ENCODE results near the gene FLRT1.

FLRT1 gene

DNA sequence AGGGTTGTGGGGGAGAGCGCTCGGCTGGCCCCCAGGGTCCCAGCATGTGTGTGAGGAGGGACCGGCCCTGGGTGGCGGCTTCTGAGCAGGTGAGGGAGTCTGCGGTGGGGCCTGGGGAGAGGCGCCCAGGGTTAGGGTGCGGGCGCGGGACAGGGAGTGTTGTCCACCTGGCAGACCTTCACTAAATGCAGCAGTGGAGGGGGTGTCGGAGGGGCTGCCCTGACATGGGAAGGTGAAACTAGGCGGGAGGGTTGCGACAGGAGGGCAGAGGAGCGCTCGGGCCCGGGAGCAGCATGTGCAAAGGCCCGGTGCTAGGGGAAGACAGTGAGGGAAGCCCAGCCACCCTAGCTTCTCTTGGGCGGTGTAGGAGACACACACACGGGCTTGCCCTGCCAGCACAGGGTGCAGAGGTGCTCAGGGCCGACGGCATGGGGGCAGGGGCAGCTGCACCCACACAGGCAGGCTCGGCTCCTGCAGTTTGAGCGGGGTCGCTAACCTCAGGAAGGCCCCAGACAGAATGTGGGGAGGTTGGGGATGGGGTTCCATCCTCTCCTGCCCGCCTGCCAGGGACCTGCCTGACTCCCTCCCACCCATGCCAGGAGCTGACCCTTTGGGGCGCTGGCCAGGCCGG lies 27.3 kb upstream of the FLRT1 start:
- TF ChIP-seq JUND (IDR thresholded peaks at IDR 0.05; ENCODE audit: low read depth), result no peak
- in situ Hi-C loops (cut with HindIII; ENCODE audit: low pct_unique_long_range_greater_than_20kb, low sequenced_read_pairs), result loop anchor here (10.0 kb wide), 1 partner anchor 156 kb away; the partner anchor contains the start of gene MACROD1
- no peak for DNase-seq (ENCODE audit: low read depth in 1 of 2, low spot score in 1 of 2)

DNA sequence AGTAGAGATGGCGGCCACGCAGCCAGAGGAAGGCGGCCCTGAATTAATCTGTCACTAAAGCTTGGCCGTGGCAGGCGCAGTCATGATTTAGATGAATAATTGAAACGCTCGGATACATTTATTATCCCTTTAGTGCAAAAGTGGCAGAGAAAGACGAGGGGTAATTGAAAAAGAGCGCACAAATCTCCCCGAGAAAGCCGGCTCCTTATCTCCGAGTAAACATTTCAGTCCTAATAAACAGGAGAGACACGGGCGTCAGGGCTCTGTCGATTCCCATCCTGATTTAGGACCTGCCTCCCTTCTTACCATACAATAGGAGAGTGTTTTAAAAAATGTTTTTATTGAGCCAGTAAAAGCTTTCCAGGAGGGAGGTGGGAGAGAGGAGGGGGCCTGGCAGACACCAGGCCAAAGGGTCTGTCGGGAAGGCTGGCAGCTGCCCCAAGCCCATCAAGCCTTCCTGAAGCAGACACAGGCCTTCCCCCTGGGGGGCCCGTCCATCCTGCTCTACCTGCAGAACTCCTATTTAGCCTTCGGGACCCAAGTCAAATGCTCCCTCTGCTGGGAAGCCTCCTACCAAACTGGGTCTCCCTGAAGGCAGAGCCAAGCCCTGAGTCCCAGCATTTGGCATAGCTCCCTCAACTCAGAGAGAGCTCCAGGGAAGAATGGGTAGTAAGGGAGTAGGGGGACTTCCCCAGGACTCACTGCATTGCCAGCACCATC lies 26.7 kb upstream of the FLRT1 start:
- peak; percentile 5 to 35 for DNase-seq (ENCODE audit: low read depth in 1 of 2, low spot score in 1 of 2)
- in situ Hi-C loops (cut with HindIII; ENCODE audit: low pct_unique_long_range_greater_than_20kb, low sequenced_read_pairs), result loop anchor here (10.0 kb wide), 1 partner anchor 156 kb away; the partner anchor contains the start of gene MACROD1
- no peak for TF ChIP-seq JUND (IDR thresholded peaks at IDR 0.05; ENCODE audit: low read depth)

DNA sequence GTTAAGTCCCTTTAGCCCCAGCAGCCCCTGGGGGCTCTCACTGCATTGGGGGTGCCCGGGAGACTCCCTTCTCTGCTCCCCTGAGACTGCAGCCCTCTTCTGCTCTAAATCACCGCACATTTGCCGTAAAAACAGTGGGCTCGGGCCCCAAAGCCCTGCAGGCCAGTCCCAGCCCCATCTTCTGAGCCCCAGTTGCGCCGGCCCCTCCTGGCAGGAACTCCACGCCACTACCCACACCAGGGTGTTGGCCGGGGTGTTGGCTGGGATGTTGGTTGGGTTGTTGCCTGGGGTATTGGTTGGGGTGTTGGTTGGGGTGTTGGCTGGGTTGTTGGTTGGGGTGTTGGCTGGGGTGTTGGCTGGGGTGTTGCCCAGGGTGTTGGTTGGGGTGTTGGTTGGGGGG lies 26.0 kb upstream of the FLRT1 start:
- in situ Hi-C loops (cut with HindIII; ENCODE audit: low pct_unique_long_range_greater_than_20kb, low sequenced_read_pairs), result loop anchor here (10.0 kb wide), 1 partner anchor 155 kb away; the partner anchor contains the start of gene MACROD1
- DNase-seq (ENCODE audit: low read depth in 1 of 2, low spot score in 1 of 2), result no peak
- no peak for TF ChIP-seq JUND (IDR thresholded peaks at IDR 0.05; ENCODE audit: low read depth)

DNA sequence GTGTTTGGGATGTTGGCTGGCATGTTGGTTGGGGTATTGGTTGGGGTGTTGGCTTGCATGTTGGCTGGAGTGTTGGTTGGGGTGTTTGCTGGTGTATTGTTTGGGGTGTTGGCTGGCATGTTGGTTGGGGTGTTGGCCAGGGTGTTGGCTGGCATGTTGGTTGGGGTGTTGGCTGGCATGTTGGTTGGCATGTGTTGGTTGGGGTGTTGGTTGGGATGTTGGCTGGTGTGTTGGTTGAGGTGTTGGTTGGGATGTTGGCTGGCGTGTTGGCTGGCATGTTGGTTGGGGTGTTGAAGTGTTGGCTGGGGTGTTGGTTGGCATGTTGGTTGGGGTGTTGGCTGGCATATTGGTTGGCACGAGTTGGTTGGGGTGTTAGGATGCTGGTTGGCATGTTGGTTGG lies 24.9 kb upstream of the FLRT1 start:
- in situ Hi-C loops (cut with HindIII; ENCODE audit: low pct_unique_long_range_greater_than_20kb, low sequenced_read_pairs), result no loop called here
- TF ChIP-seq JUND (IDR thresholded peaks at IDR 0.05; ENCODE audit: low read depth), result no peak
- no peak for DNase-seq (ENCODE audit: low read depth in 1 of 2, low spot score in 1 of 2)

DNA sequence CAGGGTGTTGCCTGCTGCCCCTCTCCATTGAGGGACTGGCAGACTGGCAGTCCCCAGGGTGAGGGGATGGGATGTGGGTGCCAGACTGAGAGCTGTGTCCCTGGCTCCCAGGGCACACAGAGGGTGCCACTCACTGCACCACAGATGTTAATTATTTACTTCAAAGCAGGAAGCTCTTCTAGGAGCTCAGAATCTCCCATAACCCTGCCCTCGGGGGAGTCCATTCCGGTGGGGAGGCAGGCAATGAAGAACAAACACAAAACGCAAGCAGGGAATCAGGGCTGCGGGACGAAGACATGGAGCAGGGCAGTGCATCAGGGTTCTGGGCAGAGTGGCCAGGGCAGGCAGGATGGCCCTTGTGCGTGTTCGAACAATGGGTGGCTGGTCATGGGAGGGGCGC lies 24.4 kb upstream of the FLRT1 start:
- in situ Hi-C loops (cut with HindIII; ENCODE audit: low pct_unique_long_range_greater_than_20kb, low sequenced_read_pairs), result no loop called here
- TF ChIP-seq JUND (IDR thresholded peaks at IDR 0.05; ENCODE audit: low read depth), result no peak
- no peak for DNase-seq (ENCODE audit: low read depth in 1 of 2, low spot score in 1 of 2)

DNA sequence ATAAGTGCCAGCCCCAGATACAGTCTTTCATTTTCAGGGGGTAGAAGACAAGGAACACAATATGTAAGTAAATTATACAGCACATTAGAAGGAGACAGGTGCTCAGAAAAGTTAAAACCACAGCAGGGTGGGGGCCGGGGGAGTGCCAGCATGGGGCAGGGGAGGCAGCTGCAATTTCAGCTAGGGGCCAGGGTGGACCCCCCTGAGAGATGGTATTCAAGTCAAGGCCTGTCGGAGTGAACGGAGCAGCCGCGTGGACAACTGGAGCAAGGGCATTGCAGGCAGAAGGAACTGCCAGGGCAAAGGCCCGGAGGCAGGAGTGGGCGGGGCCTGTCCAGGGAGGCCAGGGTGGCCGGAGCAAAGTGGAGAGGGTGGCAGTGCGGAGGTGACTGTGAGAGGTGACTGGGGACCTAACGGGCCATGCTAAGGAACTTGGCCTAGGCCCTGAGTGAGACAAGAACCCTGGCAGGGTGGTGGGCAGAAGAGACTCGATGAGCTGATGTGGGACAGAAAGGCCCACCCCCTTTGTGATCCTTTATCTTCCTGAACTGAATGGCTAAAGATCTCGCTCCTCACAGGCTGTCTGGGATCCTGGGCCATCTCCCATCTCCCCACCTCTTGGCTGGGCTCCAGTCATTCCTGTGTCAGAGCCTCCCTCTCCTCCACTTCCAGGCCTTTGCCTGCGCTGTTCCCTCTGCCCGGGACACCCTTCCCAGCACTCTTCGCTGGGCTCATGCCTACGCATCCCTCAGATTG lies 22.4 kb upstream of the FLRT1 start:
- no peak for TF ChIP-seq JUND (IDR thresholded peaks at IDR 0.05; ENCODE audit: low read depth)
- in situ Hi-C loops (cut with HindIII; ENCODE audit: low pct_unique_long_range_greater_than_20kb, low sequenced_read_pairs), result no loop called here
- DNase-seq (ENCODE audit: low read depth in 1 of 2, low spot score in 1 of 2), result peak; percentile 24 to 48

DNA sequence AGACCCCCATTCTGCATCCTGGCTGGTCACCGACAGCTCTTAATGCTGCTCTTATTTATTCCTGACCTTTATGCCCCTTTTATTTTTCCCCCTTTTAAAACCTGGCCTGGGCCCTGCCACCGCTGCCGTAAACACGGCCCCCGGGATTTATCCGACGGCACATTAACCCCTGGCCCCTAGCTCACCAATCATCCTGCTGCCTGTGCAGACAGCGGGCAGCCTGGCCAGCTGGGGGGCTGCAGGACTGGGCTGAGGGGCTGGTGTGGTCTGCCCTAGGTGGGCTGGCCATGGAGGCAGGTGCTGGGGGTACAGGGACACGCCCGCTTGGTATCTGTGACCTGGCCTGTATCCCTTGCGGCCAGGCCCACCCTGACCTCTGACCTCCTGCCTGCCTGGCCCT lies 21.4 kb upstream of the FLRT1 start:
- TF ChIP-seq JUND (IDR thresholded peaks at IDR 0.05; ENCODE audit: low read depth), result no peak
- no peak for DNase-seq (ENCODE audit: low read depth in 1 of 2, low spot score in 1 of 2)
- in situ Hi-C loops (cut with HindIII; ENCODE audit: low pct_unique_long_range_greater_than_20kb, low sequenced_read_pairs), result no loop called here

DNA sequence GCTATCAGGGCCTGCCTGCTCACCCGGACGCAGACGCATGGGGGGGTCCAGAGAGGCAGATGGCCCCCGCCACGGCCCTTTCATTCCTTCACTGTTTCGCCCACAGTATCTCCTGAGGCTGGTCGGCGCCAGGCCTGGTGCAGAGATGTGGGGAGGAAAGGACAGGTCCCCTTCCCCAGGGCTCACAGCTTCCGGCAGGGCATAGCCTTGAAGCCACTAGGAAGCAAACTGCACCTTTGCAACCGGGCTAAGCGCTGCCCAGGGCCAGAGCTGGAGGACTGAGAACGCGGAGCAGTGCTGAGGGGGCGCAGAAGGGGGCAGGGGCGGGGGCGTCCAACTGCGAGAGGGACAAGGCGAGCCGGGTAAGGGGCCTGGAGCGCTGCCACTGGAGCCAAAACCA lies 20.2 kb upstream of the FLRT1 start:
- no peak for DNase-seq (ENCODE audit: low read depth in 1 of 2, low spot score in 1 of 2)
- in situ Hi-C loops (cut with HindIII; ENCODE audit: low pct_unique_long_range_greater_than_20kb, low sequenced_read_pairs), result no loop called here
- no peak for TF ChIP-seq JUND (IDR thresholded peaks at IDR 0.05; ENCODE audit: low read depth)

DNA sequence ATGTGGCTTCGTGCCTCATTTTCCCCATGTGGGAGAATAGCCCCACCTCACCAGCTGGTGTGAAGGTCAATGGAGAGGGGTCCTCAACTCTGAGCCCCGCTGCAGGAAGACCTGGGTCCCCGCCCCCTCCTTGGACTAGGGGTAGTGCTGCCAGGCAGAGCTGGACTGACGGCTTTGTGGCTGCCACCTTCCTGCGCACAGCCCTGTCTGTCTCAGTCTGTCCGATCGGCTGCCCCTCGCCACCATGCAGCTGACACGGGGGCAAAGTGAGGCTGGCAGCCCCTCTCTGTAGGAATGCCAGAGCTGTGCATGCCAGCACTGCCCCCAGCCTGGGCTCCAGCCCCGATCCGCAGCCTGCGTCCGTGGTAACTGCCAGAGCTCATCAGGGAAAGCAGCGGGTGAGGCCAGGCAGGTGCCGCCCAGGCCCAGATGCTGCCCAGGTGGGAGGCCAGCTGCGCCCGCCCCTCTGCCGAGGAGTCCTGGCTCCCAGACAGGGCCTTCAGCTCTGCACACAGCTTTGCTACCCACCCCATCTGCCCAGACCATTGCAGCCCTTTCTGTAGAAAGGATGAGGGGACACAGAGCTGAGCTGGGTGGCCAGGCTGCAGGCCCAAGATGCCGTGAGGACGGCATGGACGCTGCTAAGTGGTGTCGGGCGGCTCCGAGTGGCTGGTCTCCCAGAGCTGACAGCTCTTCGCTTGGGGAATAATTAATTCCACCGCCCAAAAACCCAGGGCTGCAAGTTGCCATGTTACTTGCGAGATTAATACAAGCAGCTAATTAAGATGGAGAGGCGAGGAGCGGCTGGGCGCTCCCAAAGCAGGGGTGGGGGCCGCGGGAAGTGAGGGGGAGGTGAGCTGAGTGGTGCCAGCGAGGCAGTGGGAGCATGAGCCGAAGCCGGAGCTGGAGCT lies 19.5 kb upstream of the FLRT1 start:
- TF ChIP-seq JUND (IDR thresholded peaks at IDR 0.05; ENCODE audit: low read depth), result no peak
- in situ Hi-C loops (cut with HindIII; ENCODE audit: low pct_unique_long_range_greater_than_20kb, low sequenced_read_pairs), result no loop called here
- no peak for DNase-seq (ENCODE audit: low read depth in 1 of 2, low spot score in 1 of 2)

DNA sequence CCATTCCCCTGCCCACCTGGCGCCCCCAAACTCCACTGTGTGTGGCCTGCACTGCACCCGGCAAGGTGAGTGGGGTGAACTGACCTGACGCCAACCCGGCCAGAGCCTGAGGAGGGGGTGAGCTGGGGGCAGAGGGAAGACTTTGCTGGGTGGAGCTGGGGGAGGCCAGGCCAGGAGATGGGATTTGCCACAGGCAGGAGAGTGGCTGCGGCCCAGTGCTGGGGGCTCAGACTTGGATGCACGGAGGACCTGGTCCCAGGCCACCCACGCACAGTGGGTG lies 17.8 kb upstream of the FLRT1 start:
- DNase-seq (ENCODE audit: low read depth in 1 of 2, low spot score in 1 of 2), result no peak
- TF ChIP-seq JUND (IDR thresholded peaks at IDR 0.05; ENCODE audit: low read depth), result no peak
- in situ Hi-C loops (cut with HindIII; ENCODE audit: low pct_unique_long_range_greater_than_20kb, low sequenced_read_pairs), result no loop called here

DNA sequence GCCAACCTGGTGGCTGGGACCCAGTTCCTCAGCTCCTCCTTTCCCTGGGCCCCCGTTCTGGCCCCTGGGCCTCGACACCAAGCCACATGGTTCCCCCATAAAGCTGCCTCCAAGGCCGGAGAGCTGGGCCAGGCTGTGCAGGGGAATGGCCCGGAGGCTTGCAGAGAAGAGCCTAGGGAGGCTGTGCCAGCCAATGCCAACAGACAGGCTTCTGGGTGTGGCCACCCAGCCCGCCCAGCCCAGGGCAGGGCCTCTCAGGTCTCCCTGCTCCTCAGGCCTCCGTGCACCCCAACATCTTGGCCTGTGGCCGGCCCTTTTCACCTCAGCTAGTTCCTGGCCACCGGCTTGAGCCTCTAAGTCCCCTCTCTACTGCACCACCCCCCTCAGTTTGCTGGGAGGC lies 17.4 kb upstream of the FLRT1 start:
- no peak for TF ChIP-seq JUND (IDR thresholded peaks at IDR 0.05; ENCODE audit: low read depth)
- no peak for DNase-seq (ENCODE audit: low read depth in 1 of 2, low spot score in 1 of 2)
- in situ Hi-C loops (cut with HindIII; ENCODE audit: low pct_unique_long_range_greater_than_20kb, low sequenced_read_pairs), result no loop called here
